Sigmoid colon (tissue), 7 donors: ENCODE data around the gene NABP2. TPM values are rescaled to one million over a fixed set of nuclear protein-coding genes. Genes with fewer than 3 reads are reported as not detected.
A peak's percentile ranks its signal among the peaks of the same experiment; 100 is the strongest.
"Not testable (repeated sequence)": the region's sequence is repeated elsewhere in the genome, so short reads cannot be mapped to it uniquely, and the experiment has no call there.

Experiments used
- DNase-seq: peaks from one replicate; pipeline ENCODE4 v3.0.0-alpha.2; 2019
- H3K27ac ChIP-seq, 4 donors: fragments of 200-600 bp; sonication (generic); one replicate each; pipeline ENCODE4 v1.5.1; 2016 to 2019; ENCODE audit warnings: mild to moderate bottlenecking in 1 of 4
- H3K27me3 ChIP-seq, 3 donors: fragments of 200-600 bp; sonication (generic); one replicate each; pipeline ENCODE4 v1.5.1; 2019; ENCODE audit warnings: mild to moderate bottlenecking in 1 of 3
- H3K36me3 ChIP-seq, 4 donors: fragments of 200-600 bp; sonication (generic); one replicate each; pipeline ENCODE4 v1.5.1; 2016 to 2019
- H3K4me1 ChIP-seq, 4 donors: fragments of 200-600 bp; sonication (generic); one replicate each; pipeline ENCODE4 v1.5.1; 2017 to 2019
- H3K4me3 ChIP-seq, 4 donors: fragments of 200-600 bp; sonication (generic); one replicate each; pipeline ENCODE4 v1.5.1; 2017 to 2019; ENCODE audit warnings: mild to moderate bottlenecking in 2 of 4, moderate library complexity in 1 of 4
- H3K9me3 ChIP-seq, 4 donors: fragments of 200-600 bp in 3 of 4; sonication (generic) in 3 of 4; one replicate each; pipeline versions ENCODE4 v1.5.1 to v1.6.1; 2013 to 2019
- CTCF ChIP-seq, 4 experiments: fragments of 450-650 bp in 3 of 4; fragments of 200-600 bp in 1 of 4; IDR thresholded peaks; one replicate each; pipeline ENCODE4 v1.5.1; 2016 to 2019; ENCODE audit warnings: antibody characterized with exemption in 4 of 4, mild to moderate bottlenecking in 3 of 4, moderate library complexity in 2 of 4
- EP300 ChIP-seq, 4 donors: sonication (generic); formaldehyde crosslinking; IDR thresholded peaks; one replicate each; pipeline ENCODE4 v1.6.1; 2017; ENCODE audit warnings: antibody characterized with exemption in 4 of 4
- POLR2A ChIP-seq, 2 donors: fragments of 450-650 bp; IDR thresholded peaks; one replicate each; pipeline ENCODE4 v1.6.1; 2016; ENCODE audit warnings: antibody characterized with exemption in 2 of 2, mild to moderate bottlenecking in 2 of 2, moderate library complexity in 2 of 2
- POLR2AphosphoS5 ChIP-seq, 4 donors: sonication (generic); formaldehyde crosslinking; IDR thresholded peaks; one replicate each; pipeline ENCODE4 v1.6.1; 2017; ENCODE audit warnings: antibody characterized with exemption in 4 of 4
- WGBS, 2 donors: extraction: QIAGEN DNeasy Blood & Tissue Kit; methylation state at CpG; one replicate each; pipeline ENCODE4 v1.1.7; 2013; 5-methylcytosine and 5-hydroxymethylcytosine counted together
- intact Hi-C: fragments of 100-400 bp; cut with DNase I; formaldehyde crosslinking; loops from one replicate; pipeline ENCODE4 v1.15.1; 2023
- polyA plus RNA-seq, 3 donors: library from polyadenylated mRNA; stranded (reverse); fragments of 200-250 nt; gene quantifications; one replicate each; pipeline ENCODE4 v1.2.3, GENCODE V29; 2013
- total RNA-seq, 4 donors: library from RNA; depleted of rRNA; stranded (reverse); fragments of >200 nt; gene quantifications; one replicate each; pipeline ENCODE4 v1.1.0, GENCODE V29; 2016
- donor health status: healthy with polysubstance abuse.
- donor health status: Bipolar disorder and iron deficiency.
- donor health status: healthy.

The NABP2 gene
- total and polyA plus RNA-seq, 7 donors, result 17.2 to 43.7 (median 32.6) TPM

GRCh38 chr12:56271031-56271430 is 46.9 kb downstream of the NABP2 start:
- Histone ChIP-seq H3K36me3 (peaks cover 19 to 61% (median 41%) of the 10 kb centered on the region in 4 donors), H3K4me1 (peaks cover 0 to 17% (median 14%) of the 10 kb centered on the region in 4 donors), H3K27ac (peak overlapping the region; percentile 15 to 60 (median 48)), H3K4me3 (no peak overlapping the region), H3K9me3 (no peaks in the 10 kb centered on the region), H3K27me3 (no peaks in the 10 kb centered on the region)
- intact Hi-C loops, result no loop called here
- TF ChIP-seq CTCF (IDR thresholded peaks at IDR 0.05) (peak in 1 of 4 experiments; percentile 9), EP300 (IDR thresholded peaks at IDR 0.05) (no peak), POLR2AphosphoS5 (IDR thresholded peaks at IDR 0.05) (no peak), POLR2A (IDR thresholded peaks at IDR 0.05) (no peak)
- WGBS, 2 donors, result 20 to 25% methylated on average over 1 of the region's 1 CpG
- DNase-seq, result no peak

GRCh38 chr12:56272468-56272867 is 48.3 kb downstream of the NABP2 start:
- H3K27ac ChIP-seq, H3K27me3 ChIP-seq, H3K9me3 ChIP-seq, H3K4me1 ChIP-seq, DNase-seq, H3K4me3 ChIP-seq, intact Hi-C loops: not testable (repeated sequence)
- H3K36me3 ChIP-seq, result peaks cover 21 to 76% (median 48%) of the 10 kb centered on the region in 4 donors
- 89 to 92% methylated on average over 2 of the region's 2 CpGs for WGBS, 2 donors

GRCh38 chr12:56274299-56274698 is 50.2 kb downstream of the NABP2 start:
- intact Hi-C loops, result no loop called here
- Histone ChIP-seq H3K27me3 (no peaks in the 10 kb centered on the region), H3K36me3 (peaks cover 35 to 94% (median 61%) of the 10 kb centered on the region in 4 donors), H3K4me3 (no peak overlapping the region), H3K9me3 (no peaks in the 10 kb centered on the region), H3K27ac (no peak overlapping the region), H3K4me1 (no peaks in the 10 kb centered on the region)
- DNase-seq, result no peak
- no peak for TF ChIP-seq POLR2AphosphoS5 (IDR thresholded peaks at IDR 0.05)
- no peak for TF ChIP-seq POLR2A (IDR thresholded peaks at IDR 0.05)
- no peak for TF ChIP-seq EP300 (IDR thresholded peaks at IDR 0.05)
- TF ChIP-seq CTCF (IDR thresholded peaks at IDR 0.05), result no peak
- 92 to 97% methylated on average over 2 of the region's 2 CpGs for WGBS, 2 donors

- WGBS, 2 donors, result 96 to 97% methylated on average over 3 of the region's 3 CpGs
- H3K27ac ChIP-seq, result no peak overlapping the region
- TF ChIP-seq EP300 (IDR thresholded peaks at IDR 0.05), result no peak
- TF ChIP-seq POLR2AphosphoS5 (IDR thresholded peaks at IDR 0.05), result no peak
- peaks cover 44 to 100% (median 76%) of the 10 kb centered on the region in 4 donors for H3K36me3 ChIP-seq
- peaks cover 0 to 20% (median 4%) of the 10 kb centered on the region in 4 donors for H3K4me1 ChIP-seq
- no peak overlapping the region for H3K4me3 ChIP-seq
- H3K27me3 ChIP-seq, result no peaks in the 10 kb centered on the region
- DNase-seq, result no peak
- intact Hi-C loops, result no loop called here
- no peaks in the 10 kb centered on the region for H3K9me3 ChIP-seq
Measured at GRCh38 chr12:56278905-56279304, 54.8 kb downstream of the NABP2 start.

Other genes starting within 250 kb of the NABP2 start
- gene SUOX, start 227.1 kb upstream of the NABP2 start, total RNA-seq, result 10 to 100 TPM; 20.9 to 51.0 (median 25.4) TPM
- 10 to 100 TPM in 2 of 3 donors, 1 to 10 TPM in 1; 8.4 to 16.1 (median 15.0) TPM for gene SUOX, start 227.1 kb upstream of the NABP2 start, polyA plus RNA-seq
- gene IKZF4, start 203.3 kb upstream of the NABP2 start, total RNA-seq, result 10 to 100 TPM in 1 of 4 donors, 1 to 10 TPM in 3; 2.3 to 23.8 (median 4.9) TPM
- 1 to 10 TPM in 2 of 3 donors, under 1 TPM in 1; 0.92 to 2.4 (median 1.2) TPM for gene IKZF4, start 203.3 kb upstream of the NABP2 start, polyA plus RNA-seq
- gene RPS26, start 182.4 kb upstream of the NABP2 start, total RNA-seq, result 1,000 to 10,000 TPM in 2 of 4 donors, 100 to 1,000 TPM in 2; 130 to 3,746 (median 1,580) TPM
- 1,000 to 10,000 TPM; 1,901 to 2,147 (median 2,067) TPM for gene RPS26, start 182.4 kb upstream of the NABP2 start, polyA plus RNA-seq
- gene ERBB3, start 144.2 kb upstream of the NABP2 start, total RNA-seq, result 10 to 100 TPM; 10.2 to 21.4 (median 19.0) TPM
- 10 to 100 TPM; 31.8 to 69.8 (median 37.0) TPM for gene ERBB3, start 144.2 kb upstream of the NABP2 start, polyA plus RNA-seq
- gene PA2G4, start 119.8 kb upstream of the NABP2 start, total RNA-seq, result 100 to 1,000 TPM in 3 of 4 donors, 10 to 100 TPM in 1; 52.9 to 157 (median 110) TPM
- 100 to 1,000 TPM in 1 of 3 donors, 10 to 100 TPM in 2; 68.4 to 136 (median 73.9) TPM for gene PA2G4, start 119.8 kb upstream of the NABP2 start, polyA plus RNA-seq
- gene RPL41, start 107.7 kb upstream of the NABP2 start, total RNA-seq, result 1,000 to 10,000 TPM; 1,926 to 5,407 (median 3,655) TPM
- 1,000 to 10,000 TPM; 6,021 to 9,845 (median 6,338) TPM for gene RPL41, start 107.7 kb upstream of the NABP2 start, polyA plus RNA-seq
- gene ZC3H10, start 106.1 kb upstream of the NABP2 start, total RNA-seq, result 1 to 10 TPM; 3.9 to 6.9 (median 4.8) TPM
- gene ZC3H10, start 106.1 kb upstream of the NABP2 start, polyA plus RNA-seq, result 1 to 10 TPM; 1.2 to 3.8 (median 1.4) TPM
- gene ESYT1, start 96.1 kb upstream of the NABP2 start, total RNA-seq, result 100 to 1,000 TPM in 1 of 4 donors, 10 to 100 TPM in 3; 67.6 to 102 (median 88.7) TPM
- gene ESYT1, start 96.1 kb upstream of the NABP2 start, polyA plus RNA-seq, result 10 to 100 TPM in 2 of 3 donors, 1 to 10 TPM in 1; 9.0 to 73.9 (median 13.8) TPM
- 10 to 100 TPM; 37.7 to 90.6 (median 64.1) TPM for gene MYL6B, start 71.8 kb upstream of the NABP2 start, total RNA-seq
- gene MYL6B, start 71.8 kb upstream of the NABP2 start, polyA plus RNA-seq, result 10 to 100 TPM; 26.4 to 63.7 (median 32.3) TPM
- gene MYL6, start 66.0 kb upstream of the NABP2 start, total RNA-seq, result 1,000 to 10,000 TPM; 6,491 to 9,553 (median 8,571) TPM
- 1,000 to 10,000 TPM; 3,150 to 7,537 (median 5,524) TPM for gene MYL6, start 66.0 kb upstream of the NABP2 start, polyA plus RNA-seq
- 100 to 1,000 TPM in 1 of 4 donors, 10 to 100 TPM in 3; 55.7 to 135 (median 70.7) TPM for gene SMARCC2, start 34.9 kb upstream of the NABP2 start, total RNA-seq
- gene SMARCC2, start 34.9 kb upstream of the NABP2 start, polyA plus RNA-seq, result 10 to 100 TPM; 18.0 to 44.4 (median 18.3) TPM
- gene RNF41, start 2.4 kb upstream of the NABP2 start, total RNA-seq, result 100 to 1,000 TPM in 1 of 4 donors, 10 to 100 TPM in 3; 59.9 to 109 (median 78.0) TPM
- 10 to 100 TPM; 18.5 to 27.0 (median 25.2) TPM for gene RNF41, start 2.4 kb upstream of the NABP2 start, polyA plus RNA-seq
- not detected for gene SLC39A5, start 5.7 kb downstream of the NABP2 start, total RNA-seq
- 10 to 100 TPM; 30.0 to 74.0 (median 31.2) TPM for gene SLC39A5, start 5.7 kb downstream of the NABP2 start, polyA plus RNA-seq
- 10 to 100 TPM in 2 of 4 donors, 1 to 10 TPM in 2; 8.4 to 19.1 (median 10.5) TPM for gene ANKRD52, start 34.0 kb downstream of the NABP2 start, total RNA-seq
- 10 to 100 TPM in 1 of 3 donors, 1 to 10 TPM in 2; 4.2 to 20.1 (median 6.7) TPM for gene ANKRD52, start 34.0 kb downstream of the NABP2 start, polyA plus RNA-seq
- 10 to 100 TPM; 11.8 to 25.0 (median 19.9) TPM for gene COQ10A, start 42.6 kb downstream of the NABP2 start, total RNA-seq
- gene COQ10A, start 42.6 kb downstream of the NABP2 start, polyA plus RNA-seq, result 1 to 10 TPM; 2.4 to 6.2 (median 3.0) TPM
- 100 to 1,000 TPM in 2 of 4 donors, 10 to 100 TPM in 2; 75.9 to 130 (median 99.6) TPM for gene CS, start 76.0 kb downstream of the NABP2 start, total RNA-seq
- 100 to 1,000 TPM; 102 to 151 (median 139) TPM for gene CS, start 76.0 kb downstream of the NABP2 start, polyA plus RNA-seq
- 10 to 100 TPM; 48.7 to 77.1 (median 67.9) TPM for gene CNPY2, start 91.6 kb downstream of the NABP2 start, total RNA-seq
- 100 to 1,000 TPM in 1 of 3 donors, 10 to 100 TPM in 2; 28.2 to 103 (median 39.6) TPM for gene CNPY2, start 91.6 kb downstream of the NABP2 start, polyA plus RNA-seq
- gene PAN2, start 109.7 kb downstream of the NABP2 start, total RNA-seq, result 10 to 100 TPM; 26.4 to 67.0 (median 36.8) TPM
- 10 to 100 TPM in 1 of 3 donors, 1 to 10 TPM in 2; 5.4 to 30.0 (median 5.5) TPM for gene PAN2, start 109.7 kb downstream of the NABP2 start, polyA plus RNA-seq
- gene IL23A, start 114.5 kb downstream of the NABP2 start, total RNA-seq, result not detected
- 1 to 10 TPM in 1 of 3 donors, not detected in 2; 3.6 TPM for gene IL23A, start 114.5 kb downstream of the NABP2 start, polyA plus RNA-seq
- 100 to 1,000 TPM in 2 of 4 donors, 10 to 100 TPM in 2; 73.6 to 160 (median 94.6) TPM for gene STAT2, start 135.8 kb downstream of the NABP2 start, total RNA-seq
- 10 to 100 TPM; 15.0 to 71.7 (median 18.6) TPM for gene STAT2, start 135.8 kb downstream of the NABP2 start, polyA plus RNA-seq
- not detected for gene APOF, start 138.5 kb downstream of the NABP2 start, total RNA-seq
- not detected for gene APOF, start 138.5 kb downstream of the NABP2 start, polyA plus RNA-seq
- gene TIMELESS, start 225.1 kb downstream of the NABP2 start, total RNA-seq, result 1 to 10 TPM; 2.0 to 5.2 (median 3.5) TPM
- 10 to 100 TPM in 1 of 3 donors, 1 to 10 TPM in 2; 1.8 to 15.3 (median 3.2) TPM for gene TIMELESS, start 225.1 kb downstream of the NABP2 start, polyA plus RNA-seq
- not detected for gene MIP, start 230.3 kb downstream of the NABP2 start, total RNA-seq
- gene MIP, start 230.3 kb downstream of the NABP2 start, polyA plus RNA-seq, result under 1 TPM in 1 of 3 donors, not detected in 2; 0.09 TPM
- gene SPRYD4, start 244.2 kb downstream of the NABP2 start, total RNA-seq, result 1 to 10 TPM; 1.7 to 3.1 (median 2.3) TPM
- 1 to 10 TPM; 3.0 to 4.6 (median 3.2) TPM for gene SPRYD4, start 244.2 kb downstream of the NABP2 start, polyA plus RNA-seq